SU-DHL-6 (cell line): Measurements from ENCODE around the gene RAP1GAP.

ENCODE experiments used
- H2AFZ ChIP-seq: fragments of 200-600 bp; sonication (generic); 2 replicates; pipeline ENCODE4 v1.6.1; 2014; ENCODE audit warnings: low read depth, mild to moderate bottlenecking, moderate library complexity, mixed read lengths, antibody characterized with exemption, low read length; ENCODE audit not compliant: severe bottlenecking
- H3F3A ChIP-seq: fragments of 200-600 bp; shearing (Covaris generic); 2 replicates; pipeline ENCODE4 v1.6.0; 2016; ENCODE audit warnings: antibody characterized with exemption, mild to moderate bottlenecking; ENCODE audit not compliant: insufficient read depth
- H3K27ac ChIP-seq: fragments of 200-600 bp; sonication (generic); 2 replicates; pipeline ENCODE4 v1.5.1; 2016; ENCODE audit warnings: low read depth, mild to moderate bottlenecking, low read length, moderate library complexity, mixed read lengths
- H3K27me3 ChIP-seq: fragments of 200-600 bp; sonication (generic), shearing (Covaris generic); 2 replicates; pipeline ENCODE4 v1.6.0; 2014; ENCODE audit warnings: mild to moderate bottlenecking, low read length
- H3K36me3 ChIP-seq: fragments of 200-600 bp; sonication (generic); 2 replicates; pipeline ENCODE4 v1.6.1; 2014; ENCODE audit warnings: mild to moderate bottlenecking, low read length, mixed read lengths
- H3K4me2 ChIP-seq: fragments of 300-600, 200-600 bp; shearing (Covaris generic), sonication (generic); 2 replicates; pipeline ENCODE4 v1.6.0; 2014; ENCODE audit warnings: low read length, low read depth, mild to moderate bottlenecking; ENCODE audit not compliant: poor library complexity, severe bottlenecking
- H3K4me3 ChIP-seq: fragments of 200-600 bp; sonication (generic); 2 replicates; pipeline ENCODE4 v1.5.1; 2014; ENCODE audit warnings: antibody characterized with exemption, low read length, mild to moderate bottlenecking, mixed read lengths; ENCODE audit not compliant: insufficient read depth, poor library complexity, severe bottlenecking
- H3K79me2 ChIP-seq: fragments of 200-600 bp; sonication (generic); 2 replicates; pipeline ENCODE4 v1.6.1; 2014; ENCODE audit warnings: mild to moderate bottlenecking, low read length, moderate library complexity; ENCODE audit not compliant: insufficient read depth
- H3K9ac ChIP-seq: fragments of 200-600 bp; sonication (generic); 2 replicates; pipeline ENCODE4 v1.7.0; 2014; ENCODE audit warnings: mild to moderate bottlenecking, low read length
- H3K9me2 ChIP-seq: fragments of 200-600 bp; sonication (generic); replicated peaks from 2 replicates; pipeline ENCODE4 v1.6.1; 2014; ENCODE audit warnings: low read length; ENCODE audit not compliant: insufficient read depth
- H3K9me3 ChIP-seq: fragments of 200-600 bp; sonication (generic); 2 replicates; pipeline ENCODE4 v1.6.1; 2014; ENCODE audit warnings: low read length, mixed read lengths; ENCODE audit not compliant: insufficient read depth
- H4K20me1 ChIP-seq: fragments of 200-600 bp; sonication (generic); 2 replicates; pipeline ENCODE4 v1.6.1; 2014; ENCODE audit warnings: low read depth, mild to moderate bottlenecking, antibody characterized with exemption, low read length, moderate library complexity, mixed read lengths
- CTCF ChIP-seq: fragments of 200-600 bp; sonication (generic); IDR thresholded peaks from one replicate; pipeline ENCODE4 v1.5.1; 2017; ENCODE audit warnings: antibody characterized with exemption, mild to moderate bottlenecking, low read length, moderate library complexity; ENCODE audit not compliant: insufficient read depth, poor library complexity, severe bottlenecking
- EZH2phosphoT487 ChIP-seq: fragments of 200-600 bp; sonication (generic), shearing (Covaris generic); conservative IDR thresholded peaks from 2 replicates; pipeline ENCODE4 v1.6.1; 2018; ENCODE audit warnings: mild to moderate bottlenecking, antibody characterized with exemption, low read length, moderate library complexity, mixed read lengths

Gene RAP1GAP

GRCh38 chr1:21570885-21571284 is 98.3 kb downstream of the RAP1GAP start:
- H3K4me2 ChIP-seq = no peak overlapping the region
- no peaks in the 10 kb centered on the region for H3F3A ChIP-seq
- H4K20me1 ChIP-seq = no peaks in the 10 kb centered on the region
- H3K27ac ChIP-seq = no peak overlapping the region
- H3K9ac ChIP-seq = no peak overlapping the region
- H3K79me2 ChIP-seq = no peaks in the 10 kb centered on the region
- TF ChIP-seq EZH2phosphoT487 (no peak), CTCF (no peak)
- no peaks in the 10 kb centered on the region for H3K36me3 ChIP-seq
- no peaks in the 10 kb centered on the region for H3K9me2 ChIP-seq
- H3K9me3 ChIP-seq = no peaks in the 10 kb centered on the region
- no peaks in the 10 kb centered on the region for H3K27me3 ChIP-seq
- H2AFZ ChIP-seq = no peak overlapping the region
- H3K4me3 ChIP-seq = no peak overlapping the region

GRCh38 chr1:21570528-21570875 is 98.7 kb downstream of the RAP1GAP start:
- Histone ChIP-seq H3K9ac (no peak overlapping the region), H3K4me3 (no peak overlapping the region), H3K4me2 (no peak overlapping the region), H3K27ac (no peak overlapping the region), H3F3A (no peaks in the 10 kb centered on the region), H3K79me2 (no peaks in the 10 kb centered on the region), H2AFZ (no peak overlapping the region), H3K9me3 (no peaks in the 10 kb centered on the region), H3K9me2 (no peaks in the 10 kb centered on the region), H3K27me3 (no peaks in the 10 kb centered on the region), H4K20me1 (no peaks in the 10 kb centered on the region), H3K36me3 (no peaks in the 10 kb centered on the region)
- TF ChIP-seq CTCF (no peak), EZH2phosphoT487 (no peak)

GRCh38 chr1:21569820-21570527 is 99.2 kb downstream of the RAP1GAP start:
- Histone ChIP-seq H3K79me2 (no peaks in the 10 kb centered on the region), H3K36me3 (no peaks in the 10 kb centered on the region)

More at GRCh38 chr1:21569820-21570527, 99.2 kb downstream of the RAP1GAP start:
- Histone ChIP-seq H3F3A (no peaks in the 10 kb centered on the region), H3K9me2 (no peaks in the 10 kb centered on the region), H3K27ac (no peak overlapping the region), H3K4me3 (no peak overlapping the region), H3K9me3 (no peaks in the 10 kb centered on the region), H3K27me3 (no peaks in the 10 kb centered on the region), H3K9ac (no peak overlapping the region), H2AFZ (no peak overlapping the region), H4K20me1 (no peaks in the 10 kb centered on the region), H3K4me2 (no peak overlapping the region)
- TF ChIP-seq EZH2phosphoT487 (no peak), CTCF (no peak)
